GM12878 (cell line): ENCODE results near the gene TUBA4B.

Experiments used
- ASH2L ChIP-seq: fragments of 300-600, 200-600 bp; sonication (generic); IDR thresholded peaks from 2 replicates; pipeline ENCODE4 v1.6.1; 2017; ENCODE audit warnings: low read depth, mild to moderate bottlenecking, borderline replicate concordance
- CHD1 ChIP-seq: IDR thresholded peaks from 2 replicates; pipeline ENCODE4 v1.6.1; 2012; ENCODE audit warnings: low read depth, low read length, improper control_type of control experiment
- EZH2 ChIP-seq: IDR thresholded peaks from 2 replicates; pipeline ENCODE4 v1.6.1; 2012; ENCODE audit warnings: low read depth, mild to moderate bottlenecking, control low read depth, inconsistent platforms, low read length, borderline replicate concordance; ENCODE audit not compliant: control insufficient read depth
- MTA3 ChIP-seq: IDR thresholded peaks from 2 replicates; pipeline ENCODE4 v1.6.1; 2012; ENCODE audit warnings: low read length, inconsistent platforms, borderline replicate concordance
- NR2C1 ChIP-seq: fragments of 450-650 bp; IDR thresholded peaks from 2 replicates; pipeline ENCODE4 v1.6.1; 2017; ENCODE audit warnings: antibody characterized with exemption, mild to moderate bottlenecking, moderate library complexity
- POLR2A ChIP-seq: IDR thresholded peaks from 2 replicates; pipeline ENCODE4 v1.6.1; 2011; ENCODE audit warnings: low read depth, mild to moderate bottlenecking, low read length
- RFX5 ChIP-seq: IDR thresholded peaks from 2 replicates; pipeline ENCODE4 v1.6.1; 2011; ENCODE audit warnings: low read depth, low read length, improper control_type of control experiment
- SP1 ChIP-seq: IDR thresholded peaks from one replicate; pipeline ENCODE4 v1.6.1; 2011; ENCODE audit warnings: low read depth, low read length
- TCF12 ChIP-seq: IDR thresholded peaks from 2 replicates; pipeline ENCODE4 v1.6.1; 2011; ENCODE audit warnings: low read depth, mild to moderate bottlenecking, low read length
- ZNF207 ChIP-seq: fragments of 450-650 bp; IDR thresholded peaks from 2 replicates; pipeline ENCODE4 v1.6.1; 2014; ENCODE audit warnings: antibody characterized with exemption, mild to moderate bottlenecking, borderline replicate concordance
- TF ChIP-seq, protein P1 (sequence below), 3 experiments: IDR thresholded peaks in 2 of 3; conservative IDR thresholded peaks in 1 of 3; 2 replicates each; pipeline ENCODE4 v1.5.1; 2011; ENCODE audit warnings: low read depth in 3 of 3, low read length in 3 of 3, mild to moderate bottlenecking in 3 of 3, control low read depth in 2 of 3, moderate library complexity in 2 of 3, inconsistent platforms in 1 of 3, mixed read lengths in 1 of 3; ENCODE audit not compliant: control insufficient read depth in 2 of 3, insufficient read depth in 1 of 3; ENCODE audit errors: extremely low read depth in 1 of 3
- TF ChIP-seq, protein P2 (sequence below): IDR thresholded peaks from 2 replicates; pipeline ENCODE4 v1.6.1; 2011; ENCODE audit warnings: borderline replicate concordance, low read depth, mild to moderate bottlenecking, moderate library complexity, mixed read lengths, low read length; ENCODE audit not compliant: insufficient read depth; ENCODE audit errors: extremely low read length

DNA sequence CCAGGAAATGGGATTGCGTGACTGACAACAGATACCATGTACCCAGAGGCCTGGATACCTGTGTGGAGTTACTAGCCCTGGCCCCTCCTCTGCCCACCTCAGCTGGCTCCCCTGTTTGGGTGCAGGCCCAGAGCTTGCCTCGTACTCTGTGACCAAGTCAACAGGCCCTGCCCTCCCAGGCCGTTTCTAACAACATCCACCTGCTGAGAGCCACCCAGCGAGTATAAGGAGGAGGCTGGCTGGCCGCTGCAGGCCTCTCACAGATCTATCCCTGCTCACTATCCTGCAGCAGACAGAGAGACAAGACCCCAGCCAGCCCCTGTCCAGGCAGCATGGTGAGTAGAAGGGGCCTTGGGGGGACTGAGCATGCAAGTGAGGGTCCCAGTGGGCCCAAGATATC lies 13.2 kb downstream of the TUBA4B start:
- TF ChIP-seq TCF12: no peak
- TF ChIP-seq NR2C1: no peak
- TF ChIP-seq ASH2L: no peak
- no peak for TF ChIP-seq SP1
- TF ChIP-seq, protein P1, sequence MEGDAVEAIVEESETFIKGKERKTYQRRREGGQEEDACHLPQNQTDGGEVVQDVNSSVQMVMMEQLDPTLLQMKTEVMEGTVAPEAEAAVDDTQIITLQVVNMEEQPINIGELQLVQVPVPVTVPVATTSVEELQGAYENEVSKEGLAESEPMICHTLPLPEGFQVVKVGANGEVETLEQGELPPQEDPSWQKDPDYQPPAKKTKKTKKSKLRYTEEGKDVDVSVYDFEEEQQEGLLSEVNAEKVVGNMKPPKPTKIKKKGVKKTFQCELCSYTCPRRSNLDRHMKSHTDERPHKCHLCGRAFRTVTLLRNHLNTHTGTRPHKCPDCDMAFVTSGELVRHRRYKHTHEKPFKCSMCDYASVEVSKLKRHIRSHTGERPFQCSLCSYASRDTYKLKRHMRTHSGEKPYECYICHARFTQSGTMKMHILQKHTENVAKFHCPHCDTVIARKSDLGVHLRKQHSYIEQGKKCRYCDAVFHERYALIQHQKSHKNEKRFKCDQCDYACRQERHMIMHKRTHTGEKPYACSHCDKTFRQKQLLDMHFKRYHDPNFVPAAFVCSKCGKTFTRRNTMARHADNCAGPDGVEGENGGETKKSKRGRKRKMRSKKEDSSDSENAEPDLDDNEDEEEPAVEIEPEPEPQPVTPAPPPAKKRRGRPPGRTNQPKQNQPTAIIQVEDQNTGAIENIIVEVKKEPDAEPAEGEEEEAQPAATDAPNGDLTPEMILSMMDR (IDR thresholded peaks at IDR 0.05 in 2 of 3, conservative IDR thresholded peaks at IDR 0.05 in 1 of 3; ENCODE audit: control insufficient read depth in 2 of 3, extremely low read depth in 1 of 3, insufficient read depth in 1 of 3, low read depth in 3 of 3, low read length in 3 of 3): no peak
- TF ChIP-seq MTA3: no peak
- TF ChIP-seq, protein P2, sequence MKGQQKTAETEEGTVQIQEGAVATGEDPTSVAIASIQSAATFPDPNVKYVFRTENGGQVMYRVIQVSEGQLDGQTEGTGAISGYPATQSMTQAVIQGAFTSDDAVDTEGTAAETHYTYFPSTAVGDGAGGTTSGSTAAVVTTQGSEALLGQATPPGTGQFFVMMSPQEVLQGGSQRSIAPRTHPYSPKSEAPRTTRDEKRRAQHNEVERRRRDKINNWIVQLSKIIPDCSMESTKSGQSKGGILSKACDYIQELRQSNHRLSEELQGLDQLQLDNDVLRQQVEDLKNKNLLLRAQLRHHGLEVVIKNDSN: no peak
- TF ChIP-seq ZNF207: no peak
- TF ChIP-seq EZH2: no peak
- TF ChIP-seq RFX5: no peak
- no peak for TF ChIP-seq POLR2A
- TF ChIP-seq CHD1: no peak
